Measurements from ENCODE around the gene MRPL52. TPM values are rescaled to one million over a fixed set of nuclear protein-coding genes. Genes with fewer than 3 reads are reported as not detected.

MRPL52 gene
- total and polyA plus RNA-seq, 9 donors: 29.0 to 78.3 (median 53.7) TPM

GRCh38 chr14:22812744-22813143, 16.9 kb upstream of the MRPL52 start:
- Histone ChIP-seq H3K27me3 (no peaks in the 10 kb centered on the region), H3K27ac (no peak overlapping the region), H3K36me3 (no peaks in the 10 kb centered on the region), H3K9me3 (no peaks in the 10 kb centered on the region), H3K4me3 (no peak overlapping the region), H3K4me1 (ENCODE audit: insufficient read depth) (no peaks in the 10 kb centered on the region)
- WGBS, 3 donors: 82 to 91% (median 86%) methylated on average over 4 of the region's 4 CpGs
- TF ChIP-seq POLR2A (IDR thresholded peaks at IDR 0.05): no peak
- no peak for TF ChIP-seq EP300 (IDR thresholded peaks at IDR 0.05)
- TF ChIP-seq, protein P1, sequence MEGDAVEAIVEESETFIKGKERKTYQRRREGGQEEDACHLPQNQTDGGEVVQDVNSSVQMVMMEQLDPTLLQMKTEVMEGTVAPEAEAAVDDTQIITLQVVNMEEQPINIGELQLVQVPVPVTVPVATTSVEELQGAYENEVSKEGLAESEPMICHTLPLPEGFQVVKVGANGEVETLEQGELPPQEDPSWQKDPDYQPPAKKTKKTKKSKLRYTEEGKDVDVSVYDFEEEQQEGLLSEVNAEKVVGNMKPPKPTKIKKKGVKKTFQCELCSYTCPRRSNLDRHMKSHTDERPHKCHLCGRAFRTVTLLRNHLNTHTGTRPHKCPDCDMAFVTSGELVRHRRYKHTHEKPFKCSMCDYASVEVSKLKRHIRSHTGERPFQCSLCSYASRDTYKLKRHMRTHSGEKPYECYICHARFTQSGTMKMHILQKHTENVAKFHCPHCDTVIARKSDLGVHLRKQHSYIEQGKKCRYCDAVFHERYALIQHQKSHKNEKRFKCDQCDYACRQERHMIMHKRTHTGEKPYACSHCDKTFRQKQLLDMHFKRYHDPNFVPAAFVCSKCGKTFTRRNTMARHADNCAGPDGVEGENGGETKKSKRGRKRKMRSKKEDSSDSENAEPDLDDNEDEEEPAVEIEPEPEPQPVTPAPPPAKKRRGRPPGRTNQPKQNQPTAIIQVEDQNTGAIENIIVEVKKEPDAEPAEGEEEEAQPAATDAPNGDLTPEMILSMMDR (IDR thresholded peaks at IDR 0.05): no peak
- DNase-seq: no peak
- intact Hi-C loops (cut with DNase I): no loop called here

DNA sequence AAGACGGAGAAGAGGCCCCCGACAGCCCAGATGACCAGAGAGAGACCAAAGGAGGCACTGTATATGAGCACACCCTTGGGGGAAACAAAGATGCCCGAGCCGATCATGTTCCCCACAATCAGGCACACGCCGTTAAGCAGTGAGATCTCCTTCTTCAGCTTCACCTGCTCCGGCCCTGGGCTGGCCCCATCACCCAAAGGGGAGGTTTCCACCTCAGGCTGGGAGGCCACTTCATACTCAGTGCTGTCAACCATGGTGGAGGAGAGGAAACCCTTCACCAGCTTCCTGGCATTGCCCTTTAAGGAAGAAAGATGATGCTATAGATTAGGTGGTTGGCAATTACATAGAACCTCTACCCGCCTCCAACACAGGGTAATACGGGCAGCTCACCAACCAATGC, 16.5 kb upstream of the MRPL52 start:
- H3K36me3 ChIP-seq: no peaks in the 10 kb centered on the region
- 71 to 81% (median 78%) methylated on average over 9 of the region's 9 CpGs for WGBS, 3 donors
- no peaks in the 10 kb centered on the region for H3K4me1 ChIP-seq (ENCODE audit: insufficient read depth)
- H3K27me3 ChIP-seq: no peaks in the 10 kb centered on the region
- no peak overlapping the region for H3K27ac ChIP-seq
- no peaks in the 10 kb centered on the region for H3K9me3 ChIP-seq
- intact Hi-C loops (cut with DNase I): no loop called here
- TF ChIP-seq EP300 (IDR thresholded peaks at IDR 0.05) (no peak), POLR2A (IDR thresholded peaks at IDR 0.05) (no peak)
- TF ChIP-seq, protein P1 (IDR thresholded peaks at IDR 0.05): no peak
- H3K4me3 ChIP-seq: no peak overlapping the region
- no peak for DNase-seq

DNA sequence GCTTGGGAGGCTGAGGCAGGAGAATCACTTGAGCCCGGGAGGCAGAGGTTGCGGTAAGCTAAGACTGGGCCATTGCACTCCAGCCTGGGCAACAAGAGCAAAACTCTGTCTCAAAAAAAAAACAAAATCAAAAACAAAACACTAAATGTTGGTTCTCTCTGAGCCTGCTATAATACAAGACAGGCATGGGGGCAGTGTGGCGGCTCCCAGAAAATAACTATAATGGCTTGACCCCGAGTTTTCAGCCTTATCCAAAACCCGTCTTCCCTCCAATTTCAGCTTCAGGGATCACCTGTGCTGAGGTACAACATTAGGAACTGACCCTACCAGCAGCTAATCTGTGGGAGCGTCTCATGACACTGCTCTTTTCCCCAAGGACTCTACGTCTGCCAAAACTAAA, 15.3 kb upstream of the MRPL52 start:
- Histone ChIP-seq H3K27me3 (no peaks in the 10 kb centered on the region), H3K36me3 (no peaks in the 10 kb centered on the region), H3K9me3 (no peaks in the 10 kb centered on the region), H3K4me3 (no peak overlapping the region), H3K4me1 (ENCODE audit: insufficient read depth) (peaks cover under 1% of the 10 kb centered on the region), H3K27ac (no peak overlapping the region)
- intact Hi-C loops (cut with DNase I): no loop called here
- TF ChIP-seq POLR2A (IDR thresholded peaks at IDR 0.05): no peak
- no peak for TF ChIP-seq EP300 (IDR thresholded peaks at IDR 0.05)
- TF ChIP-seq, protein P1 (IDR thresholded peaks at IDR 0.05): no peak
- WGBS, 3 donors: 54 to 67% (median 61%) methylated on average over 7 of the region's 7 CpGs
- no peak for DNase-seq

- H3K27ac ChIP-seq: no peak within 1 kb of the TSS
- TF ChIP-seq POLR2A (IDR thresholded peaks at IDR 0.05) (no peak), EP300 (IDR thresholded peaks at IDR 0.05) (no peak)
- TF ChIP-seq, protein P1 (IDR thresholded peaks at IDR 0.05): no peak
- DNase-seq: no peak
- no peaks in the 10 kb centered on the region for H3K36me3 ChIP-seq
- peaks cover 4% of the 10 kb centered on the region for H3K4me1 ChIP-seq (ENCODE audit: insufficient read depth)
- WGBS, 3 donors: 15 to 19% (median 19%) methylated on average over 10 of the region's 10 CpGs
- no peak within 1 kb of the TSS for H3K4me3 ChIP-seq
- intact Hi-C loops (cut with DNase I): no loop called here
- H3K9me3 ChIP-seq: no peaks in the 10 kb centered on the region
- no peaks in the 10 kb centered on the region for H3K27me3 ChIP-seq
Measured at GRCh38 chr14:22814941-22815713, 14.6 kb upstream of the MRPL52 start, which contains the start of gene SLC7A7. SLC7A7 (minus strand) TSS chr14:22815435; CDS start chr14:22813398, 2,037 bp downstream.

Data from ovary (tissue), 9 donors.